ENCODE measurements around the gene TALDO1. TPM values are rescaled to one million over a fixed set of nuclear protein-coding genes. Genes with fewer than 3 reads are reported as not detected.

The TALDO1 gene
- total and polyA plus RNA-seq, 3 experiments from 2014 or later: 184 to 246 (median 245) TPM

DNA sequence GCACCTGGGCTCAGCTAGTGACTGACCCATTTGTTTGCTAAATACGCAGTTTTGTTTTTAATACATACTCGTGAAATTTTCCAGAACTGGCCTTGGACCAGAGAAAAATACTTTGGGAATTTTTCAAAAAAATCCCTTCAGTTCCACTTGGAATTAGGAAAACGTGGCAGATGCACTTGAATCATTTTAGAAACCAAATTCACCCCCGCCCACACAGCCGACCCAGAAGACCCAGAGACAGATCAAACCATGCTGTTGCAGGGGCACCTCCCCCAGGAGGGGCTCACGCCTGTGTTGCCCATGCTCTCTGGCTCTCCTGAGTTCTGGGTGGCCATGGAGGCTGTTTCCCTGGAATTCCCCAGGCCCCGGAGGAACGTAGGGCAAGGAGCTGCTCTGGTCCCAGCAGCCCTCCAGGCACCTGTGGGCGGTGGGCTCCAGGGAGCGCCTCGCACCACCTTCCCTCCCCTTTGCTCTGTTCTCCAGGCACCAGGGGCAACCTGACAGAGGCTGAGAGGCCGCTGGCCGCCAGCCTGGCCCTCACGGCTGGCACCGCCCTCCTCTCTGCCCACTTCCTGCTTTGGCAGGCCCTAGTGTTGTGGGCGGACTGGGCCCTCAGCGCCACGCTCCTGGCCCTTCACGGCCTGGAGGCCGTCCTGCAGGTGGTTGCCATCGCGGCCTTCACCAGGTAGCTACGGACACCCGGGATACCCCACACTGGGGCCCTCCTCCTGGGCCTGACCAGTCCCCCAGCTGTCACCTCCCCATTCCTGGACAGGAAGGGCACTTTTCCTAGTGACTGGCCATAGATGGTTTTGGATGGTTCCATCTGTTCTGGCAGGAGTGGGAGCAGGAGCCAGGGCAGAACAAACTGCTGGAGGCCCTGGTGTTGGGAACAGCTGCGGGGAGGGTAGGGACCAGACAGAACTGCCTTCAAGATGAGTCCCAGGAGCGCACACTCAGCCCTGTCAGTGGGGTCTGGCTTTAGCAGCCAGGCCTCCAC, 44.5 kb upstream of the TALDO1 start:
- H3K4me3 ChIP-seq (ENCODE audit: low read length): no peak overlapping the region
- Mint-ChIP-seq H3K9me3 (no peaks in the 10 kb centered on the region), H3K4me1 (peaks cover 2 to 15% (median 10%) of the 10 kb centered on the region in 3 donors), H3K27me3 (peaks cover 0 to 6% of the 10 kb centered on the region in 2 donors), H3K36me3 (peaks cover 0 to 29% (median 2%) of the 10 kb centered on the region in 3 donors), H3K4me3 (no peak overlapping the region), H3K27ac (peak overlapping the region in 1 of 8 donors; percentile 38)
- no peak overlapping the region for H3K27ac ChIP-seq (ENCODE audit: low read depth, low read length)
- no peaks in the 10 kb centered on the region for H3K36me3 ChIP-seq (ENCODE audit: insufficient read depth, low read length)
- ChIA-PET POLR2A (no interaction called here), CTCF (interaction anchor here (8.2 kb wide), 1 partner anchor 22 kb away, joined by 69 read pairs; no protein-coding TSS in a partner anchor)
- H3K27me3 ChIP-seq (ENCODE audit: insufficient read depth, low read length, poor library complexity, severe bottlenecking): peaks cover 10% of the 10 kb centered on the region
- no peak for DNase-seq
- no peaks in the 10 kb centered on the region for H3K9me3 ChIP-seq (ENCODE audit: low read length)
- H3K4me1 ChIP-seq (ENCODE audit: insufficient read depth, low read length): no peaks in the 10 kb centered on the region

DNA sequence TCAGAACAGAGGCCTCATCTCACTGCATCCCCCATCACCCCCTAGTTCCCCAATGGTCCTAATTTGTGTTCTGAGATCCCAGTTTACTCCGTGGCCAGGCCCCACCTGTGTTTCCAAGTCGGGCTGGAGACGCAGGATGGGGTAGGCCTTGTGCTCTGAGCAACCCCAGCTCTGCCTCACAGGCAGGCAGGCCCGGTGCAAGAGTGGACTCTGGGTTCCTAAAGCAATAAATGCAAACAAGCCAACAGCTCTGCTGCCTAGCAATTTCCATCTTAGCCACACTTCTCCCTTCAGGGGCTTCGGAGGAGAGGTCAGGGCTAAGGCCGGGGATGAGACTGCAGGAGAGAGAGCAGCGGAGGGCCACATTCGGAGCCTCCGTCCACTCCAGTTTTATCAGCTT, 43.8 kb upstream of the TALDO1 start:
- POLR2A ChIA-PET: interaction anchor here (1.0 kb wide), 1 partner anchor 22 kb away, joined by 3 read pairs; no protein-coding TSS in a partner anchor
- no peak overlapping the region for H3K27ac Mint-ChIP-seq
- peaks cover 2 to 9% (median 4%) of the 10 kb centered on the region in 3 donors for H3K4me1 Mint-ChIP-seq

DNA sequence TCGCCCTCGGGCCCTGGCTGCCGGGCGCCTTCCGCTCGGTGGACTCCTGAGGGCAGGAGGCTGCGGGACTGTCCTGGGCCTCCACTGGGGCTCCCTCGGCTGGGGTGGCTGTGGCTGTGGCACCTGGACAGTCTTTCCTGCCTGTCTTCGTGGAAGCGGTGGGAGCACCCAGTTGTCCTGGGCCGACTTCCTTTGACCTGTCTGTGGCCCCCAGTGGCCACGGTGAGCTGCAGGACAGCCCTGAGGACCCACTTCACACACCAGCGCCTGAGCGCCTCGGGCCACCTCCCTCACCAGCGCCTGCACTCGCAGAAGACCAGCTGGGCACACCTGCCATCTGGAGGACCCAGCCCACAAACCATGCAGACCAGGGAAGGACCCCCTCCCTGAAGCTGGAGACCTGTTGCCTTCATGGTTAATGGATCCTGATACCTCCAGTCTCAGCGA, 43.0 kb upstream of the TALDO1 start:
- Histone ChIP-seq H3K4me1 (ENCODE audit: insufficient read depth, low read length) (no peaks in the 10 kb centered on the region), H3K4me3 (ENCODE audit: low read length) (no peak overlapping the region), H3K36me3 (ENCODE audit: insufficient read depth, low read length) (no peaks in the 10 kb centered on the region), H3K27ac (ENCODE audit: low read depth, low read length) (no peak overlapping the region), H3K9me3 (ENCODE audit: low read length) (no peaks in the 10 kb centered on the region), H3K27me3 (ENCODE audit: insufficient read depth, low read length, poor library complexity, severe bottlenecking) (peaks cover 14% of the 10 kb centered on the region)
- Mint-ChIP-seq H3K36me3 (peaks cover 0 to 22% (median 2%) of the 10 kb centered on the region in 3 donors), H3K4me1 (peaks cover 2 to 9% (median 4%) of the 10 kb centered on the region in 3 donors), H3K9me3 (no peaks in the 10 kb centered on the region), H3K27ac (peak overlapping the region in 1 of 8 donors; percentile 87), H3K4me3 (no peak overlapping the region), H3K27me3 (peaks cover 0 to 11% of the 10 kb centered on the region in 2 donors)
- CTCF ChIA-PET: interaction anchor here (1.3 to 1.5 kb wide), 2 partner anchors 20 to 150 kb away, joined by 3 to 4 read pairs; no protein-coding TSS in a partner anchor
- DNase-seq: no peak
- POLR2A ChIA-PET: interaction anchor here (0.5 to 1.0 kb wide), 2 partner anchors 9 to 21 kb away, joined by 3 read pairs; partner anchors contain the start of gene TMEM80

More for the DNA sequence above, 43.8 kb upstream of the TALDO1 start:
- H3K4me1 ChIP-seq (ENCODE audit: insufficient read depth, low read length): no peaks in the 10 kb centered on the region
- peaks cover 14% of the 10 kb centered on the region for H3K27me3 ChIP-seq (ENCODE audit: insufficient read depth, low read length, poor library complexity, severe bottlenecking)
- CTCF ChIA-PET: interaction anchor here (1.5 kb wide), 1 partner anchor 149 kb away, joined by 3 read pairs; no protein-coding TSS in a partner anchor
- H3K27ac ChIP-seq (ENCODE audit: low read depth, low read length): no peak overlapping the region
- Mint-ChIP-seq H3K36me3 (peaks cover 0 to 28% (median 2%) of the 10 kb centered on the region in 3 donors), H3K27me3 (peaks cover 0 to 11% of the 10 kb centered on the region in 2 donors), H3K4me3 (peak overlapping the region in 1 of 7 donors; percentile 37), H3K9me3 (no peaks in the 10 kb centered on the region)
- H3K4me3 ChIP-seq (ENCODE audit: low read length): no peak overlapping the region
- no peaks in the 10 kb centered on the region for H3K36me3 ChIP-seq (ENCODE audit: insufficient read depth, low read length)
- no peaks in the 10 kb centered on the region for H3K9me3 ChIP-seq (ENCODE audit: low read length)
- no peak for DNase-seq

DNA sequence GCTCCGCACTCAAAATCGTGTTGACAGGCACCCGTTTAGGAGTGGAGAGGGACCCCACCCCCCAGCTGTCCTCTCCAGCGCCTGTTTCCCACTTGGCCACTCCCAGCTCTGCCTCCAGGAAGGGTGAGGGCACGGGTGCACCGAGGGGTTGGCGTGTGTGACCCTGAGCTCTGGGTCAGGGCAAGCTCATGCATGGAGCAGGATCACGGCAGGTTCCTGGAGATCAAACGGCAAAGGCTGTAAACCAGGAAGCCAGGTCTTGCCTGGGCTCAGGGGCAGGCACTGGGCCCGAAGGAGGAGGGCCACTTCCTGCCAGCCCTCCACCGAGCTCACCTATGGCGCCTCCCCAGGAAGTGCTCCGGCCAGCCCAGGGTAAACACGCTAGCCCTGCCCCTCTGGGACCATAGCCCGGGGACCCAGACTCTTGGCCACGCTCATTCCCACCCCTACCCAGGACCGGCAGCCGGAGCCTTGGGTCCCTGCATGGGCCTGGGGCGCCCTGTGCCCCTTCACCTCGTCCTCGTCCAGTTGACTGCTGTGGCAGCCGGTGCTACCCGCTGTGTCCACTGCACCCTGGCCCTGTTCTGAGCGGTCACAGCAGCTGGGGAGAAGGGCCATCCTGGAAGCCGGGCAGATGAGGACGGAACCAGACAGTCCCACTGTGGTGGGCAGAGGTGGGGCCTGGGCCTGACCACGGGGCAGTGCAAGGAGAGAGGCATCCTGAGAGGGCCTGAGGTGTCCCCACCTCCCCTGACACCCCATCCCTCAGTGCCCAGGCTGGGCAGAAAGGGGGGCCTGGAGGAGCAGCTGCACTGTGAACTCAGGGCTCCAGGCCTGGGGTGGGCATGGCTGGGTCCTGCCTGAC, 42.3 kb upstream of the TALDO1 start:
- Mint-ChIP-seq H3K9me3 (no peaks in the 10 kb centered on the region), H3K36me3 (peaks cover 0 to 17% (median 2%) of the 10 kb centered on the region in 3 donors), H3K4me1 (peaks cover 2 to 9% (median 4%) of the 10 kb centered on the region in 3 donors), H3K4me3 (peak overlapping the region in 2 of 7 donors; percentile 44 to 61), H3K27ac (peak overlapping the region in 1 of 8 donors; percentile 87), H3K27me3 (peaks cover 2 to 17% of the 10 kb centered on the region in 2 donors)
- H3K27me3 ChIP-seq (ENCODE audit: insufficient read depth, low read length, poor library complexity, severe bottlenecking): peaks cover 14% of the 10 kb centered on the region
- no peak overlapping the region for H3K27ac ChIP-seq (ENCODE audit: low read depth, low read length)
- no peak for DNase-seq
- no peaks in the 10 kb centered on the region for H3K4me1 ChIP-seq (ENCODE audit: insufficient read depth, low read length)
- no peak overlapping the region for H3K4me3 ChIP-seq (ENCODE audit: low read length)
- ChIA-PET POLR2A (interaction anchor here (0.5 to 1.9 kb wide), 3 partner anchors 10 to 21 kb away, joined by 3 to 7 read pairs (median 4); partner anchors contain the start of genes DEAF1 and TMEM80), CTCF (interaction anchor here (0.8 to 1.5 kb wide), 3 partner anchors 19 to 150 kb away, joined by 3 to 4 read pairs (median 3); no protein-coding TSS in a partner anchor)
- H3K9me3 ChIP-seq (ENCODE audit: low read length): no peaks in the 10 kb centered on the region
- H3K36me3 ChIP-seq (ENCODE audit: insufficient read depth, low read length): no peaks in the 10 kb centered on the region

DNA sequence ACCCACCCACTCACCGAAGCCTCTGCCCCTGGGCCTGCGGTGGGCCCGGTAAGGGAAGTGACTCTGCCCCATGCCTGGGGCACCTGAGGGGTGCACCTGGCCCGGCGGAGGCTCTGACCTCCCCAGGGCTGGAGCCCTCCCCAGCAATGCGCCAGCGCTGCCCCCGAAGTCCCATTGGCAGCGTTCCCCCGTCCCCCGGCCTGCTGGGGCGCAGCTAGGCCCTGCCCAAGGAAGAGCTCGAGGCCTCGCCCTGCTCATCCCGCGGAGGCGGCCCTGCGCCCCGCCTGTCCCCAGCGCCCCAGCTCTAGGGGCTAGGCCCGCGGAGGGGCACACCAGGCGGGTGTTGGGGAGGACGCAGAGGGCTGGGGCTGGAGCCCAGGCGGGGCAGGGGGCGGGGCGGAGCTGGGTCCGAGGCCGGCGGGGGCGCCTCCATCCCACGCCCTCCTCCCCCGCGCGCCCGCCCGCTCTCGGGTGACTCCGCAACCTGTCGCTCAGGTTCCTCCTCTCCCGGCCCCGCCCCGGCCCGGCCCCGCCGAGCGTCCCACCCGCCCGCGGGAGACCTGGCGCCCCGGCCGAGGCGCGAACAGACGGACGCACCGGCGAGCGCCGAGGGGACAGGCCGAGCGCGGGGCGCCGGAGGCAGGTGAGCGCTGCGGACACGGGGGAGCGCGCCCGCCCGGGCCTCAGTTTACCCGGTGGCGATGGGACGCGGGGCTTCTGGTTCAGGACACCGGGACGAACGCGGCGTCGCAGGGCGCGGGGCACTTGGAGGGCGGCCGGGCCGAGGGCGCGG, 41.4 kb upstream of the TALDO1 start, which contains the start of gene EPS8L2:
EPS8L2 (plus strand) TSS at position 586 of the 793 bp plus-strand sequence. CDS start 3,177 bp downstream, outside the sequence.
- Mint-ChIP-seq H3K9me3 (no peaks in the 10 kb centered on the region), H3K4me3 (peak within 1 kb of the TSS in 3 of 7 donors; percentile 20 to 61 (median 44)), H3K27me3 (peaks cover 4 to 21% of the 10 kb centered on the region in 2 donors), H3K27ac (no peak within 1 kb of the TSS), H3K4me1 (peaks cover 2 to 10% (median 4%) of the 10 kb centered on the region in 3 donors), H3K36me3 (peaks cover 0 to 11% (median 0%) of the 10 kb centered on the region in 3 donors)
- POLR2A ChIA-PET: interaction anchor here (1.5 to 1.9 kb wide), 2 partner anchors 11 to 20 kb away, joined by 4 to 7 read pairs; partner anchors contain the start of genes DEAF1 and TMEM80
- DNase-seq: no peak
- Histone ChIP-seq H3K36me3 (ENCODE audit: insufficient read depth, low read length) (no peaks in the 10 kb centered on the region), H3K27ac (ENCODE audit: low read depth, low read length) (no peak within 1 kb of the TSS), H3K4me1 (ENCODE audit: insufficient read depth, low read length) (no peaks in the 10 kb centered on the region), H3K9me3 (ENCODE audit: low read length) (no peaks in the 10 kb centered on the region), H3K27me3 (ENCODE audit: insufficient read depth, low read length, poor library complexity, severe bottlenecking) (peaks cover 14% of the 10 kb centered on the region), H3K4me3 (ENCODE audit: low read length) (no peak within 1 kb of the TSS)
- CTCF ChIA-PET: interaction anchor here (0.8 kb wide), 1 partner anchor 20 kb away, joined by 3 read pairs; no protein-coding TSS in a partner anchor

DNA sequence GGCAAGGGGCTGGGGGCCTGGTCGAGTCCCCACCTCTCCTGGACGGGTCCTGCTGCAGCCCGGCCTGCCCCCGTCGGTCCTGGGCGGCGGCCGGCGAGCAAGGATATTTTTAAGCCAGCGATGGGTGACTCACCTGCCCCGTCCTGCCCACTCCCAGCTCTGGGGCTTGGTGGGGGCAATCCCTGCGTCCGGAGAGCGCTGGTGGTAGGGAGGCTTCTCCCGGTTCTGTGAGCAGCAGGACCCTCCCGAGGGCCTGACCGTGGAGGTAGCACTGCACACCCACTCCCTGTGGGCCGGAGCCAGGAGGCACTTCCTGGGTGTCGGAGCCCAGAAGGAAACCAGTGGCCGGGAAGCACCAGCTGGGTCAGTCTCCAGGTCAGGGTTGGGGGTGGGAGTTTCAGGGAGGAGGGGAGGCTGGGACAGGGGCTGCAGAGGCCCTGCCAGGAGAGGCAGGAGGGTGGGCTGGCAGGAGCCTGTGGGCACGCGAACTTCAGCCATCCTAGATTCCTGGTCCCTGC, 40.8 kb upstream of the TALDO1 start:
- POLR2A ChIA-PET: interaction anchor here (0.6 to 1.9 kb wide), 2 partner anchors 11 to 35 kb away, joined by 7 to 9 read pairs; partner anchors contain the start of genes DEAF1 and TMEM80
- H3K4me3 ChIP-seq (ENCODE audit: low read length): no peak overlapping the region
- Mint-ChIP-seq H3K4me3 (no peak overlapping the region), H3K4me1 (peaks cover 2 to 15% (median 4%) of the 10 kb centered on the region in 3 donors), H3K9me3 (no peaks in the 10 kb centered on the region), H3K27ac (no peak overlapping the region), H3K27me3 (peaks cover 10 to 26% of the 10 kb centered on the region in 2 donors), H3K36me3 (peaks cover 0 to 8% (median 0%) of the 10 kb centered on the region in 3 donors)
- no peaks in the 10 kb centered on the region for H3K36me3 ChIP-seq (ENCODE audit: insufficient read depth, low read length)
- DNase-seq: no peak
- CTCF ChIA-PET: interaction anchor here (0.8 to 1.0 kb wide), 2 partner anchors 21 to 118 kb away, joined by 3 to 4 read pairs; no protein-coding TSS in a partner anchor
- peaks cover 14% of the 10 kb centered on the region for H3K27me3 ChIP-seq (ENCODE audit: insufficient read depth, low read length, poor library complexity, severe bottlenecking)
- H3K27ac ChIP-seq (ENCODE audit: low read depth, low read length): no peak overlapping the region
- no peaks in the 10 kb centered on the region for H3K9me3 ChIP-seq (ENCODE audit: low read length)
- H3K4me1 ChIP-seq (ENCODE audit: insufficient read depth, low read length): no peaks in the 10 kb centered on the region
